ENCODE measurements around the gene STAB2. TPM values are rescaled to one million over a fixed set of nuclear protein-coding genes. Genes with fewer than 3 reads are reported as not detected.

Gene STAB2
- polyA plus RNA-seq, 2 donors, result 0.02 to 0.09 TPM

DNA sequence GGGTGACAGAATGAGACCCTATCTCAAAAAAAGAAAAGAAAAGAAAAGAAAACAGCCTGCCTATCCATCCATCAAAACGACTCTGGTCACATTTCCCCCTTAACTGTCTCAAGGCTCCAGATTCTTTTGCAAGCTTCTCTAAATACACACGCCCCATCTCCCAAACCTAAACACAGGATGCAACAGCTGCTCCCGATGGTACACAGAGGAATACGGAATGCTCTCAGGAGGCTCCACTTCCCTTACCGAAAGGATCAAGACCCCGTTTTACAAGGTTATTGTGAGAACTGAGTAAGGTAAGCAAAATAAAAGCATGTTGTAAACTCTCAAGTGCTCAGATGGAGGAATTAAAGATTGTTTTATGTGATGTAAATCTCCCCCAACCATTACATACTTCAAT lies 191.7 kb downstream of the STAB2 start:
- Histone ChIP-seq H3K27me3 (ENCODE audit: control insufficient read depth in 1 of 2, insufficient read depth in 2 of 2, low read length in 2 of 2) (no peaks in the 10 kb centered on the region), H3K4me1 (ENCODE audit: control insufficient read depth in 2 of 2, insufficient read depth in 2 of 2, low read length in 1 of 2) (no peaks in the 10 kb centered on the region), H3K36me3 (ENCODE audit: control insufficient read depth in 2 of 2, insufficient read depth in 2 of 2, low read length in 1 of 2) (peaks cover 3 to 6% of the 10 kb centered on the region in 2 donors), H3K9me3 (ENCODE audit: control insufficient read depth in 2 of 2, insufficient read depth in 1 of 2, low read depth in 1 of 2, low read length in 1 of 2) (no peaks in the 10 kb centered on the region), H3K27ac (ENCODE audit: low read depth in 2 of 2, low read length in 1 of 2) (no peak overlapping the region), H3K4me3 (ENCODE audit: low read depth in 1 of 2, low read length in 2 of 2) (no peak overlapping the region)
- WGBS, 2 donors, result 73 to 79% methylated on average over 6 of the region's 6 CpGs

DNA sequence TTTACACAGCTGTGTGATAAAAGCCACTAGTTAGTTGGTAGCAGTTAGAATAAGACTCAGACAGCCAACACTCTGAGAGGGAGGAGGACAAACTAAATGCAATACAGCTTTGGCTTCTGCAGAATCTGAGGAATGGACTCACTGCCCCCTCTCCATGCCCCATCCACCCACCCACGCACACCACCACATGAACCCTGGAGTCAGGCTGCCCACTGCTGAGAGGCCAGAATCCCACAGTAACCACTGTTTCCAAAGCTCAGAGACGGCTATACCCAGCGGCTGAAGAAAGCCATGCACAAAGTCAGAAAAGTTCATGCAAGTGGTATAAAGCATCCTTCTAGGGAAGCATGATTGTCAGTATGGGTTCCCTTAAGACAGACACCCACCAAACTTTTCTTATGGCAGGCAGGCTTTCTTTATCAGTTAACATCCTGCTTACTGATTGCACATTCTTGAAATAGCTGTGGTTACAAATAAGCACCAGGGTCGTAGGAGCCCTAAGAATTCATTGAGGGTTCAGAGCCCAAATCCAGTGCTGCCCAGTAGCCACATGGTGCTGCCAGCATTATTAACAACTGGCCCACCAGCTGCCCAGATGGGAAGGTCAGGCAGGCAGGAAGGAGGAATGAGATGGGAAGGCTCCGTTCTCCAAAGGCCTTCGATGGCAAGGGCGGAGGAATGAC lies 192.5 kb downstream of the STAB2 start:
- Histone ChIP-seq H3K4me1 (ENCODE audit: control insufficient read depth in 2 of 2, insufficient read depth in 2 of 2, low read length in 1 of 2) (no peaks in the 10 kb centered on the region), H3K36me3 (ENCODE audit: control insufficient read depth in 2 of 2, insufficient read depth in 2 of 2, low read length in 1 of 2) (peaks cover 7 to 9% of the 10 kb centered on the region in 2 donors), H3K9me3 (ENCODE audit: control insufficient read depth in 2 of 2, insufficient read depth in 1 of 2, low read depth in 1 of 2, low read length in 1 of 2) (no peaks in the 10 kb centered on the region), H3K27me3 (ENCODE audit: control insufficient read depth in 1 of 2, insufficient read depth in 2 of 2, low read length in 2 of 2) (no peaks in the 10 kb centered on the region), H3K4me3 (ENCODE audit: low read depth in 1 of 2, low read length in 2 of 2) (no peak overlapping the region), H3K27ac (ENCODE audit: low read depth in 2 of 2, low read length in 1 of 2) (no peak overlapping the region)
- WGBS, 2 donors, result 86 to 90% methylated on average over 7 of the region's 7 CpGs

DNA sequence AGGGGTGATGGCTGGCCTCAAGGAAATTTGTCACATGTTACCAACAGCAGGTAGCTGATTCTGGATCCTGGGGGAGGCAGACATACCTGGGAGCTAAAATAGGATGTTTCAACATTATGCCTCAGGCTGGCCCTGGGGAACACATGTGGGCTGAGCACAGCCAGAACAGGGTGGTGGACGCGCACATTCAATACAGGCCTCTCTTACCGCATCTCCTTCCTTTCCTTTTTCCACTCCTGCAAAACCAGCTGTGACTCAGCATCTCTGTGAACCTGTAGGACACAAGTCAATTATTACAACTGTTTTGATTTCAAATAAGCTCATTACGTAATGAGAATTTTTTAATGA lies 193.0 kb downstream of the STAB2 start:
- Histone ChIP-seq H3K36me3 (ENCODE audit: control insufficient read depth in 2 of 2, insufficient read depth in 2 of 2, low read length in 1 of 2) (peaks cover 7 to 11% of the 10 kb centered on the region in 2 donors), H3K27me3 (ENCODE audit: control insufficient read depth in 1 of 2, insufficient read depth in 2 of 2, low read length in 2 of 2) (no peaks in the 10 kb centered on the region), H3K9me3 (ENCODE audit: control insufficient read depth in 2 of 2, insufficient read depth in 1 of 2, low read depth in 1 of 2, low read length in 1 of 2) (no peaks in the 10 kb centered on the region), H3K4me3 (ENCODE audit: low read depth in 1 of 2, low read length in 2 of 2) (no peak overlapping the region), H3K27ac (ENCODE audit: low read depth in 2 of 2, low read length in 1 of 2) (no peak overlapping the region), H3K4me1 (ENCODE audit: control insufficient read depth in 2 of 2, insufficient read depth in 2 of 2, low read length in 1 of 2) (no peaks in the 10 kb centered on the region)
- WGBS, 2 donors, result 95 to 96% methylated on average over 4 of the region's 4 CpGs

DNA sequence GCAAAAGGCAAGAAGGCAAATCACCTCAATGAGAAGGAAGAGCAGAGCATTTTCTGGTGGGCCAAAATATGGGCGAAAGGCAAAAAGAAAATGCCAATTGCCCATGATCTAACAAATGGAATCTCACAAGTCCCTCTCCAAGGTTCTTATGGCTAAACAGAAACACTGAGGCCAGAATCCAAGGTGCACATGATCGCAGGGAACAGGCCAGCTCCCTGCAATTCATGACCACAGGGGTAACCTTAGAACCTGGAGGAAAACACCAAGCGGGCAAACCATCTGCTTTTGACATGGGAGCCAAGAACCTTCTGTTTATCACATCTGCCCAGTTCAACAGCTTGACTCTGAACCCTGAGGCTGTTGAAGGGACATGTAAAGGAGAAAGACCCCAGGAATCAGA lies 193.9 kb downstream of the STAB2 start:
- Histone ChIP-seq H3K9me3 (ENCODE audit: control insufficient read depth in 2 of 2, insufficient read depth in 1 of 2, low read depth in 1 of 2, low read length in 1 of 2) (no peaks in the 10 kb centered on the region), H3K4me1 (ENCODE audit: control insufficient read depth in 2 of 2, insufficient read depth in 2 of 2, low read length in 1 of 2) (no peaks in the 10 kb centered on the region), H3K27ac (ENCODE audit: low read depth in 2 of 2, low read length in 1 of 2) (no peak overlapping the region), H3K36me3 (ENCODE audit: control insufficient read depth in 2 of 2, insufficient read depth in 2 of 2, low read length in 1 of 2) (peaks cover 7 to 11% of the 10 kb centered on the region in 2 donors), H3K4me3 (ENCODE audit: low read depth in 1 of 2, low read length in 2 of 2) (no peak overlapping the region), H3K27me3 (ENCODE audit: control insufficient read depth in 1 of 2, insufficient read depth in 2 of 2, low read length in 2 of 2) (no peaks in the 10 kb centered on the region)
- WGBS, 2 donors, result 96 to 100% methylated on average over 3 of the region's 3 CpGs

DNA sequence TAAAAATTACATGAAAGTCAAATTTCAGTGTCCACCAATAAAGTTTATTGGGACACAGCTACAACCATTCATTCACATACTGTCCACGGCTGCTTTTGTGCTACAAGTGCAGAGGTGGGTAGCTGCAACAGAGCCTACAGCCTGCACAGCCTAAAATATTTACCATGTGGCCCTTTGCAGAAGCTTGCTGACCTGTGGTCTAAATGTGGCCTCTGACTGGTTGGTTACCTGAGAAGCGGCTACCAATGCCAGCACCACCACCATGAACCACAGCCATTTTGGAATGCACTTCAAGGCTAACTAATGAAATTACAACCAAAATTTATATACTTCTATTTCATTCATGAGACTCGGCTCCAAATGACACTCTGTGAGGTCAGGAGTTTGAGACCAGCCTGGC lies 195.3 kb downstream of the STAB2 start:
- no peaks in the 10 kb centered on the region for H3K27me3 ChIP-seq (ENCODE audit: control insufficient read depth in 1 of 2, insufficient read depth in 2 of 2, low read length in 2 of 2)
- H3K27ac ChIP-seq (ENCODE audit: low read depth in 2 of 2, low read length in 1 of 2), result no peak overlapping the region
- no peak overlapping the region for H3K4me3 ChIP-seq (ENCODE audit: low read depth in 1 of 2, low read length in 2 of 2)
- no peaks in the 10 kb centered on the region for H3K9me3 ChIP-seq (ENCODE audit: control insufficient read depth in 2 of 2, insufficient read depth in 1 of 2, low read depth in 1 of 2, low read length in 1 of 2)
- 98 to 99% methylated on average over 3 of the region's 3 CpGs for WGBS, 2 donors
- peaks cover 5 to 8% of the 10 kb centered on the region in 2 donors for H3K36me3 ChIP-seq (ENCODE audit: control insufficient read depth in 2 of 2, insufficient read depth in 2 of 2, low read length in 1 of 2)
- no peaks in the 10 kb centered on the region for H3K4me1 ChIP-seq (ENCODE audit: control insufficient read depth in 2 of 2, insufficient read depth in 2 of 2, low read length in 1 of 2)

DNA sequence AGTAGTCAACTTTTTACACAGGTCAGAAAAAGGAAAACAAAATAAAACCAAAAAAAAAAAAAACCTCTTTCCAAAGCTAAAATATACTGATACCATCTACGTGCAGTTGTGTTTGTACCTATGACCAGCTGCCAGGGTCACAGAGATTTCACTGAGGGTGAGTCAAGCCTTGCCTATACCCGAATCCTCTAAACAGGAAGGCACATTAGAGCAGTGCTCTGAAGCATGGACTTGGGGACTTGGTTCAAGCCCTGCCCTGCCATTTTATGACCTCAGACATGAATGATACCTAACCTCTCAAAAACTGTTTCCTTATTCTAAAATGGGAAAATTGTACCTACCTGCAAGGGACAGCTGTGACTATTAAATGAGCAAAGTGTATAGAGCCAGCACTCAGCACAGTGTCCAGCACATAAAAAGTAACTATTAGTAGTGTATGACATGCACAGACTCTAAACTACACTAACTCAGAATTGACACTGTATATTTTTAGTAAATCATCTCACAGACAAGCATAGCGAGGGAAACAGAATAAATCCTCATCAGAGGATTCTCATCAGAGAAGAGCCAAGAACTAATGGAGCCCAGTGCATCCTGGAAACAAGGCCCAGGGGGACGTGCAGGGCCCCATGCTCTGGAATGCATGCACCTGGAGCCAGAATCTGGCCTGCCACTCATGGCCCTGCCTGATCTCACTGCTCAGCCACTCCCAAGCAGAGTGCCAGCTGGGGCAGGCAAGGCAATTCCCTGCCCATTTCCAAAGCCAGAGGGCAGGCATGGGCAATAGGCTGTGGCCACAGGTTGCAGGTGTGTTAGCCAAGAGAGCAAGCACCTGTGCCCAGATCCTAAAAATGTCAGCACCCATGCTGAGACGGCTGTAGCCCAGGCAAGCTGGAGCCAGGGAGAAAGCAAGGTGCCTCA lies 196.9 kb downstream of the STAB2 start:
- no peak overlapping the region for H3K27ac ChIP-seq (ENCODE audit: low read depth in 2 of 2, low read length in 1 of 2)
- peaks cover 4 to 5% of the 10 kb centered on the region in 2 donors for H3K36me3 ChIP-seq (ENCODE audit: control insufficient read depth in 2 of 2, insufficient read depth in 2 of 2, low read length in 1 of 2)
- WGBS, 2 donors, result 73 to 75% methylated on average over 5 of the region's 5 CpGs

DNA sequence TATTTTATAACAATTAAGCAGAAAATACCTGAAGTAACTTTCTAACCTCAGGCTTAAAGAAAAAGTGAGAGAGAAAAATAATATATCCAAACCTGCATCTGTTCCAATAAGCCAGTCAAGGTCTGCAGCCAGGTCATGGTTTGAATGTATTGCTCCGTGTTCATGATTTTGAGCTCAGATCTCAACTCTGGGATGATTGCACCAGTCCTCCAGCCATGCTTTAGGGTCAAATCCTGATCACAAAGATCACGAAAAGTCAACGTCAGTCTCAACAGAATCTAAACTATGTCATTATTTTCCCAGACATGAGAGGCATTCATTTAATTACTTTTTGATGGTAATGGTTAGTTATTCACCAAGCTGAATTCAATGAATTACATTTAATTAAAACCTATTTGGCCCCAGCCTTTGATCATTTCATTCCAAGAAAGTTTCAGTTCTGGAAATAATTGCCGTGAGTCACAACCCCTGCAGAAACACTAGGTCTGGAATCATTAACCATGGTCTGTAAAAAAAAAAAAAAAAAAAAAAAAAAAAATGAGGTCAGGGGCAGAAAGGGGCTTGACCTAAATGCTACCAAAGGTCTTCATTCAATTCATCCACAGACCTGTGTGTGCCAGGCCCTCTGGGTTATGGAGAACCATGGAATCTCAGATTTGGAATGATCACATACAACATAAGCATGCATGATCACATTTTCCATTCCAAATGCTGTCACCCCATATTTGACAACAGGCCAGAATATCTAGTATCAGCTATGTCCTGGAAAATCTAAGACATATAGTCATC lies 198.4 kb downstream of the STAB2 start:
- Histone ChIP-seq H3K9me3 (ENCODE audit: control insufficient read depth in 2 of 2, insufficient read depth in 1 of 2, low read depth in 1 of 2, low read length in 1 of 2) (no peaks in the 10 kb centered on the region), H3K4me3 (ENCODE audit: low read depth in 1 of 2, low read length in 2 of 2) (no peak overlapping the region), H3K4me1 (ENCODE audit: control insufficient read depth in 2 of 2, insufficient read depth in 2 of 2, low read length in 1 of 2) (no peaks in the 10 kb centered on the region), H3K27ac (ENCODE audit: low read depth in 2 of 2, low read length in 1 of 2) (no peak overlapping the region), H3K36me3 (ENCODE audit: control insufficient read depth in 2 of 2, insufficient read depth in 2 of 2, low read length in 1 of 2) (peaks cover 4 to 5% of the 10 kb centered on the region in 2 donors), H3K27me3 (ENCODE audit: control insufficient read depth in 1 of 2, insufficient read depth in 2 of 2, low read length in 2 of 2) (no peaks in the 10 kb centered on the region)
- WGBS, 2 donors, result 55 to 68% methylated on average over 4 of the region's 4 CpGs

More for the DNA sequence above, 196.9 kb downstream of the STAB2 start:
- Histone ChIP-seq H3K9me3 (ENCODE audit: control insufficient read depth in 2 of 2, insufficient read depth in 1 of 2, low read depth in 1 of 2, low read length in 1 of 2) (no peaks in the 10 kb centered on the region), H3K27me3 (ENCODE audit: control insufficient read depth in 1 of 2, insufficient read depth in 2 of 2, low read length in 2 of 2) (no peaks in the 10 kb centered on the region), H3K4me1 (ENCODE audit: control insufficient read depth in 2 of 2, insufficient read depth in 2 of 2, low read length in 1 of 2) (no peaks in the 10 kb centered on the region), H3K4me3 (ENCODE audit: low read depth in 1 of 2, low read length in 2 of 2) (no peak overlapping the region)

DNA sequence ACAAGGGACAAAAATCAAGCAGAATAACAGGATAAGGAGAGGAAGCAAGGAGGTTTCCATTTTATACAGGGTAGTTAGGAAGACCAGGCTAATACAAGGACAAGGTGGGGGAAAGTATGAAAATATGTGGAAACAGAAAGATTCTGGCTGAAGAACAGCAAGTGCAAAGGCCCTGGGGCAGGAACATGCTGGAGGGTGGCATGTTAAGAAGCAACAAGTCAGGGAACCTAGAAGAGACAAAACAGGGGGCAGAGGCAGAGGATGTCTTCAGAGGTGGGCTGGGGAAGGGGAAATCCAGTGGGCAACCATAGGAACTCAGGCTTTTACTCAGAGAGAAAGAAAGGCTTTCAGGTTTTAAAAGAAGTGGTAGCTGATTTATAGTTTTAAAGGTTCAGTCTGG lies 199.1 kb downstream of the STAB2 start:
- Histone ChIP-seq H3K4me3 (ENCODE audit: low read depth in 1 of 2, low read length in 2 of 2) (no peak overlapping the region), H3K36me3 (ENCODE audit: control insufficient read depth in 2 of 2, insufficient read depth in 2 of 2, low read length in 1 of 2) (peaks cover 4 to 5% of the 10 kb centered on the region in 2 donors), H3K4me1 (ENCODE audit: control insufficient read depth in 2 of 2, insufficient read depth in 2 of 2, low read length in 1 of 2) (no peaks in the 10 kb centered on the region), H3K27ac (ENCODE audit: low read depth in 2 of 2, low read length in 1 of 2) (no peak overlapping the region), H3K9me3 (ENCODE audit: control insufficient read depth in 2 of 2, insufficient read depth in 1 of 2, low read depth in 1 of 2, low read length in 1 of 2) (no peaks in the 10 kb centered on the region), H3K27me3 (ENCODE audit: control insufficient read depth in 1 of 2, insufficient read depth in 2 of 2, low read length in 2 of 2) (no peaks in the 10 kb centered on the region)

DNA sequence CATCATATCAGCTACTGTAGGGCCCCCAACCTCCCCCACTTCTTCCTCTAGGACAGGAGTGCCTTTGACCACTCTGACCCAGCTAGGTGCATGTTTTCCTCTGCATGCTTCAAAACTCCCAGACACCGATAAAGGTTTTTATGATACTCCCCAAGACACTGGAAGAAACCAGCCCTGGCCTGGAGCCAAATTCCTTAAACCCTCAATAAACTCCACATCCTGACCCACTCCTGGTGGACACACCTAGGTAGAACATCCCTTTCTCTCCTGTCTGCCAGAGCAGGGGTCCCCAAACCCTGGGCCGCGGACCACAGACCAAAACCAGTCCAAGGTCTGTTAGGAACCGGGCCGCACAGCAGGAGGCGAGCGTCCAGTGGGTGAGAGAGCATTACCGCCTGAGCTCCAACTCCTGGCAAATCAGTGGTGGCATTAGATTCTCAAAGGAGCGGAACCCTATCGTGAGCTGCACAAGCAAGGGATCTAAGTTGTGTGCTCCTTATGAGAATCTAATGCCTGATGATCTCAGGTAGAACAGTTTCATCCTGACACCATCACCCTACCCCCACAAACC lies 204.4 kb downstream of the STAB2 start:
- Histone ChIP-seq H3K27ac (ENCODE audit: low read depth in 2 of 2, low read length in 1 of 2) (no peak overlapping the region), H3K36me3 (ENCODE audit: control insufficient read depth in 2 of 2, insufficient read depth in 2 of 2, low read length in 1 of 2) (peaks cover 0 to 2% of the 10 kb centered on the region in 2 donors), H3K27me3 (ENCODE audit: control insufficient read depth in 1 of 2, insufficient read depth in 2 of 2, low read length in 2 of 2) (no peaks in the 10 kb centered on the region), H3K4me3 (ENCODE audit: low read depth in 1 of 2, low read length in 2 of 2) (no peak overlapping the region), H3K4me1 (ENCODE audit: control insufficient read depth in 2 of 2, insufficient read depth in 2 of 2, low read length in 1 of 2) (no peaks in the 10 kb centered on the region), H3K9me3 (ENCODE audit: control insufficient read depth in 2 of 2, insufficient read depth in 1 of 2, low read depth in 1 of 2, low read length in 1 of 2) (no peaks in the 10 kb centered on the region)
- WGBS, 2 donors, result 77 to 91% methylated on average over 10 of the region's 10 CpGs

Measured in esophagus (tissue), 2 donors.